ENCODE results near the gene ASNS. TPM values are rescaled to one million over a fixed set of nuclear protein-coding genes. Genes with fewer than 3 reads are reported as not detected.
"Not testable (repeated sequence)": the region's sequence is repeated elsewhere in the genome, so short reads cannot be mapped to it uniquely, and the experiment has no call there.

Gene ASNS, protein sequence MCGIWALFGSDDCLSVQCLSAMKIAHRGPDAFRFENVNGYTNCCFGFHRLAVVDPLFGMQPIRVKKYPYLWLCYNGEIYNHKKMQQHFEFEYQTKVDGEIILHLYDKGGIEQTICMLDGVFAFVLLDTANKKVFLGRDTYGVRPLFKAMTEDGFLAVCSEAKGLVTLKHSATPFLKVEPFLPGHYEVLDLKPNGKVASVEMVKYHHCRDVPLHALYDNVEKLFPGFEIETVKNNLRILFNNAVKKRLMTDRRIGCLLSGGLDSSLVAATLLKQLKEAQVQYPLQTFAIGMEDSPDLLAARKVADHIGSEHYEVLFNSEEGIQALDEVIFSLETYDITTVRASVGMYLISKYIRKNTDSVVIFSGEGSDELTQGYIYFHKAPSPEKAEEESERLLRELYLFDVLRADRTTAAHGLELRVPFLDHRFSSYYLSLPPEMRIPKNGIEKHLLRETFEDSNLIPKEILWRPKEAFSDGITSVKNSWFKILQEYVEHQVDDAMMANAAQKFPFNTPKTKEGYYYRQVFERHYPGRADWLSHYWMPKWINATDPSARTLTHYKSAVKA
- 11.8 and 13.9 TPM in 2 replicates for polyA plus RNA-seq (2012; rRNA removed)
- 12.2 and 16.2 TPM in 2 replicates for polyA plus RNA-seq (2012; cell fraction: cytosol; rRNA removed)
- 40.5 and 42.7 TPM in 2 replicates for polyA plus RNA-seq (2012; cell fraction: nucleus; rRNA removed)

DNA sequence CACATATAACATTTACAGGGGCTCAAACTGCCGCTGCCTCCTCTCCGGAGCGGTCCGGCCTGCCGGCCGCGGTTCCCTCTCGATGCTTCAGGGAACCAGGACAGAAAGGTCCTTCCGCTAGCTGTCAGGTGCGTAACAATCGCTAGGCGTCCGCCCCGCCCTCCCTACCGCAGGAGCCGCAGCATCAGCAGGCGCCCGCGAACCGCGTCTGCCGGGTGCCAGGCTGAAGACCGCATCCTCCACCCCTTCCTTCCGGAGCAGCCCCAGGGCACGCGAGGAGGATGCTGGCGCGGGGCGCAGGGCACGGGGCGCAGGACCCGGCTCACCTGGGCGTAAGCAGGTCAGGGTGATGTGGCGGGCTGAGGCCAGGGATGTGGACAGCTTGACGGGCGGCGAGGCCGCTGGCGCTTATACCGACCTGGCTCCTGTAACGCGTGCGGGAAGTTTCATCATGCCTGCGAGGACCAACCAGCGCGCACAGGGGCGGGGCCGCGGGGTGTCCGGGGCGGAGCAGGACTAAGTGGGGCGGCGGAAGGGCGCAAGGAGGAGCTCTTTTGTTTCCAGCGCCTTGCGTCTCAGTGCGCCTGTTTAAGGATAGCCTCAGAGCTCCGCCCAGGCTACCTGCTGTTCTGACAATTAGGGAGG, at the start of gene ASNS:
Gene ASNS (minus strand): TSS at position 384 of the 645 bp plus-strand sequence. CDS start 3,252 bp downstream, outside the sequence.
- 1% methylated on average over 28 of the region's 58 CpGs for WGBS (ENCODE audit: low lambda C conversion rate)
- Histone ChIP-seq H3K9ac (peak within 1 kb of the TSS; percentile 84), H3K9me2 (no peaks in the 10 kb centered on the region), H3K36me3 (replicated peaks in 1 of 2; ENCODE audit: control insufficient read depth in 1 of 2, insufficient read depth in 2 of 2, low read length in 1 of 2) (peaks cover 6 to 15% of the 10 kb centered on the region in 2 experiments), H3K27me3 (ENCODE audit: insufficient read depth) (no peaks in the 10 kb centered on the region), H3K27ac (ENCODE audit: low read depth in 2 of 2, low read length in 1 of 2) (peak within 1 kb of the TSS; percentile 61 to 84; a peak in 3 of 4 replicates), H2AFZ (ENCODE audit: low read depth) (peak within 1 kb of the TSS; percentile 98), H3K4me2 (peak within 1 kb of the TSS; percentile 98), H3K79me2 (ENCODE audit: insufficient read depth) (peaks cover 3% of the 10 kb centered on the region), H3F3A (replicated peaks; ENCODE audit: insufficient read depth) (no peaks in the 10 kb centered on the region), H4K20me1 (ENCODE audit: insufficient read depth) (no peaks in the 10 kb centered on the region), H3K4me1 (ENCODE audit: control insufficient read depth in 1 of 2, insufficient read depth in 2 of 2, low read depth in 1 of 2, low read length in 1 of 2) (peaks cover 4 to 6% of the 10 kb centered on the region in 2 experiments; a peak in 3 of 4 replicates), H3K9me3 (no peaks in the 10 kb centered on the region), H3K4me3 (ENCODE audit: low read depth in 2 of 2, low read length in 1 of 2) (peak within 1 kb of the TSS; percentile 98 to 100)
- CTCF ChIA-PET, result interaction anchor here (1.1 to 1.8 kb wide), 6 partner anchors 19 to 755 kb away, joined by 3 to 7 read pairs (median 4); partner anchors contain the start of gene SDHAF3
- TF ChIP-seq CHD2 (IDR thresholded peaks at IDR 0.05; ENCODE audit: low read length, partially characterized antibody) (peak; percentile 37), FOSL2 (IDR thresholded peaks at IDR 0.05; ENCODE audit: borderline replicate concordance, low read depth) (no peak), GABPA (IDR thresholded peaks at IDR 0.05; ENCODE audit: low read depth) (peak; percentile 60), POLR2AphosphoS5 (IDR thresholded peaks at IDR 0.05; ENCODE audit: low read depth, low read length) (peak; percentile 90), MXI1 (IDR thresholded peaks at IDR 0.05; ENCODE audit: low read depth, low read length) (peak; percentile 88), FOXJ3 (CRISPR knock-in tag; IDR thresholded peaks at IDR 0.05) (peak; percentile 44; the same call in 1 of the 2 replicates), SIN3A (IDR thresholded peaks at IDR 0.05; ENCODE audit: borderline replicate concordance, low read depth, low read length) (peak; percentile 89; the same call in 1 of the 2 replicates), YY1 (IDR thresholded peaks at IDR 0.05; ENCODE audit: low read depth) (no peak), ELF1 (IDR thresholded peaks at IDR 0.05) (peak; percentile 47), TAF1 (IDR thresholded peaks at IDR 0.05; ENCODE audit: borderline replicate concordance, low read depth, low read length) (peak; percentile 74; the same call in 1 of the 2 replicates), RAD21 (IDR thresholded peaks at IDR 0.05; ENCODE audit: low read length) (no peak)
- TF ChIP-seq, protein P1, sequence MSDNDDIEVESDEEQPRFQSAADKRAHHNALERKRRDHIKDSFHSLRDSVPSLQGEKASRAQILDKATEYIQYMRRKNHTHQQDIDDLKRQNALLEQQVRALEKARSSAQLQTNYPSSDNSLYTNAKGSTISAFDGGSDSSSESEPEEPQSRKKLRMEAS (IDR thresholded peaks at IDR 0.05; ENCODE audit: low read depth), result peak; percentile 98
- TF ChIP-seq, protein P2, sequence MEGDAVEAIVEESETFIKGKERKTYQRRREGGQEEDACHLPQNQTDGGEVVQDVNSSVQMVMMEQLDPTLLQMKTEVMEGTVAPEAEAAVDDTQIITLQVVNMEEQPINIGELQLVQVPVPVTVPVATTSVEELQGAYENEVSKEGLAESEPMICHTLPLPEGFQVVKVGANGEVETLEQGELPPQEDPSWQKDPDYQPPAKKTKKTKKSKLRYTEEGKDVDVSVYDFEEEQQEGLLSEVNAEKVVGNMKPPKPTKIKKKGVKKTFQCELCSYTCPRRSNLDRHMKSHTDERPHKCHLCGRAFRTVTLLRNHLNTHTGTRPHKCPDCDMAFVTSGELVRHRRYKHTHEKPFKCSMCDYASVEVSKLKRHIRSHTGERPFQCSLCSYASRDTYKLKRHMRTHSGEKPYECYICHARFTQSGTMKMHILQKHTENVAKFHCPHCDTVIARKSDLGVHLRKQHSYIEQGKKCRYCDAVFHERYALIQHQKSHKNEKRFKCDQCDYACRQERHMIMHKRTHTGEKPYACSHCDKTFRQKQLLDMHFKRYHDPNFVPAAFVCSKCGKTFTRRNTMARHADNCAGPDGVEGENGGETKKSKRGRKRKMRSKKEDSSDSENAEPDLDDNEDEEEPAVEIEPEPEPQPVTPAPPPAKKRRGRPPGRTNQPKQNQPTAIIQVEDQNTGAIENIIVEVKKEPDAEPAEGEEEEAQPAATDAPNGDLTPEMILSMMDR (IDR thresholded peaks at IDR 0.05), result 0 out of 2 replicates have a peak, but pooled peaks have one; percentile 20
- TF ChIP-seq, protein P3, sequence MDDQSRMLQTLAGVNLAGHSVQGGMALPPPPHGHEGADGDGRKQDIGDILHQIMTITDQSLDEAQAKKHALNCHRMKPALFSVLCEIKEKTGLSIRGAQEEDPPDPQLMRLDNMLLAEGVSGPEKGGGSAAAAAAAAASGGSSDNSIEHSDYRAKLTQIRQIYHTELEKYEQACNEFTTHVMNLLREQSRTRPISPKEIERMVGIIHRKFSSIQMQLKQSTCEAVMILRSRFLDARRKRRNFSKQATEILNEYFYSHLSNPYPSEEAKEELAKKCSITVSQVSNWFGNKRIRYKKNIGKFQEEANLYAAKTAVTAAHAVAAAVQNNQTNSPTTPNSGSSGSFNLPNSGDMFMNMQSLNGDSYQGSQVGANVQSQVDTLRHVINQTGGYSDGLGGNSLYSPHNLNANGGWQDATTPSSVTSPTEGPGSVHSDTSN (IDR thresholded peaks at IDR 0.05), result peak; percentile 26; the same call in 1 of the 2 replicates
- POLR2A ChIA-PET, result interaction anchor here (0.6 to 1.5 kb wide), 5 partner anchors 28 to 1148 kb away, joined by 3 to 11 read pairs (median 5); partner anchors contain the start of gene SDHAF3
- peak; percentile 95 for DNase-seq

DNA sequence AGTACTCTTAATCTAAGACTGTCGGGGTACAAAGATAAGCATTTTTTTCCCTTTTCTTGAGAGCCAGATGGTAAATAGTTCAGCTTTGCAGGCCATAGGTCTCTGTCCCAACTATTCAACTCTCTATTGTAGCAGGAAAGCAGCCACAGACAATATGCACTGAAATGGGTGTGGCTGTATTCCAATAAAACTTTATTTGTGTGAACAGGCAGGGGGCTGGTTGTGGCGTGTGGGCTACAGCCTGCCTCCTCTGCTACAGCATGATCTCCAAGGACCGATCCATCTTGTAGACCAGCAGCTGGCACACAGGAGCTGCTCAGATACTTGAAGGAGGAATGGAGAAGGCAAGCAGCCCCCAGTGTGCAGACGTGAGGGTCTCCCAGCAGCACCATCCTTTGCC, 49.0 kb upstream of the ASNS start:
- POLR2A ChIA-PET; H3K27me3 ChIP-seq (ENCODE audit: insufficient read depth); H3K27ac ChIP-seq (ENCODE audit: low read depth in 2 of 2, low read length in 1 of 2); H4K20me1 ChIP-seq (ENCODE audit: insufficient read depth); H3K9me2 ChIP-seq; H3K36me3 ChIP-seq (replicated peaks in 1 of 2; ENCODE audit: control insufficient read depth in 1 of 2, insufficient read depth in 2 of 2, low read length in 1 of 2); H3K4me3 ChIP-seq (ENCODE audit: low read depth in 2 of 2, low read length in 1 of 2); DNase-seq; H2AFZ ChIP-seq (ENCODE audit: low read depth); CTCF ChIA-PET; H3K9ac ChIP-seq; H3K4me2 ChIP-seq; H3K4me1 ChIP-seq (ENCODE audit: control insufficient read depth in 1 of 2, insufficient read depth in 2 of 2, low read depth in 1 of 2, low read length in 1 of 2); H3K79me2 ChIP-seq (ENCODE audit: insufficient read depth); H3F3A ChIP-seq (replicated peaks; ENCODE audit: insufficient read depth); H3K9me3 ChIP-seq: not testable (repeated sequence)
- 60% methylated on average over 3 of the region's 4 CpGs for WGBS (ENCODE audit: low lambda C conversion rate)

DNA sequence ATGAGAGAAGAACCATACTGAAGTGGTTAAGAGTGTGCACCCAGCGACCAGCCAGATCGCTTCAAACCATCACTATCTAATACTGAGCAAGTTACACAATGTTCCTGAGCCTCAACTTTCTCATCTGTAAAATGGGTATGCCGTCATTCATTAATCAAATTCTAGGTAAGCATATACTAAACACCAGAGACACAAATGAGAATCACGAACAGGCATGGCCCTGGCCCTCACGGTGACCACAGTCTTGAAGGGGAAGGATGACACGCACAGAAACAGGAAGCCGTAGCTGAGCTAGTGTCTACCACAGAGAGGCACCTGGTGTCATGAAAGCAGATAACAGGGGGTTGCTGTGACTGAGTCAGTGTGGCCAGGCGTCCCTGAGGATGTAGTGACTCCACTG, 43.1 kb upstream of the ASNS start:
- H3K4me1 ChIP-seq (ENCODE audit: control insufficient read depth in 1 of 2, insufficient read depth in 2 of 2, low read depth in 1 of 2, low read length in 1 of 2); H3K36me3 ChIP-seq (replicated peaks in 1 of 2; ENCODE audit: control insufficient read depth in 1 of 2, insufficient read depth in 2 of 2, low read length in 1 of 2); H3K9ac ChIP-seq; H3K27me3 ChIP-seq (ENCODE audit: insufficient read depth); H3K9me2 ChIP-seq; H3K9me3 ChIP-seq; H3K4me2 ChIP-seq; H4K20me1 ChIP-seq (ENCODE audit: insufficient read depth); CTCF ChIA-PET; H3F3A ChIP-seq (replicated peaks; ENCODE audit: insufficient read depth); POLR2A ChIA-PET; H3K79me2 ChIP-seq (ENCODE audit: insufficient read depth); DNase-seq; H3K27ac ChIP-seq (ENCODE audit: low read depth in 2 of 2, low read length in 1 of 2); H3K4me3 ChIP-seq (ENCODE audit: low read depth in 2 of 2, low read length in 1 of 2); H2AFZ ChIP-seq (ENCODE audit: low read depth): not testable (repeated sequence)
- 45% methylated on average over 8 of the region's 8 CpGs for WGBS (ENCODE audit: low lambda C conversion rate)

Measured in SK-N-SH (cell line).